T-helper 1 cell (primary cell): ENCODE results near the gene NUAK1.

ENCODE experiments used
- DNase-seq, 5 donors: peaks; one replicate each; pipeline ENCODE4 v3.0.0-alpha.2; 2012 to 2020

NUAK1 gene

GRCh38 chr12:106109168-106109910 is 29.4 kb downstream of the NUAK1 start:
- no peak for DNase-seq

GRCh38 chr12:106108185-106108835 is 30.4 kb downstream of the NUAK1 start:
- DNase-seq, result no peak

GRCh38 chr12:106107566-106107965 is 31.2 kb downstream of the NUAK1 start:
- DNase-seq, result no peak

- no peak for DNase-seq
Measured at GRCh38 chr12:106106892-106107291, 31.9 kb downstream of the NUAK1 start.

GRCh38 chr12:106106061-106106566 is 32.6 kb downstream of the NUAK1 start:
- DNase-seq, result no peak

GRCh38 chr12:106101803-106102202 is 37.0 kb downstream of the NUAK1 start:
- DNase-seq, result no peak

- no peak for DNase-seq
Measured at GRCh38 chr12:106098691-106099200, 40.0 kb downstream of the NUAK1 start.

- no peak for DNase-seq
Measured at GRCh38 chr12:106097011-106097410, 41.7 kb downstream of the NUAK1 start.

- no peak for DNase-seq
Measured at GRCh38 chr12:106096376-106096775, 42.4 kb downstream of the NUAK1 start.

GRCh38 chr12:106094304-106094703 is 44.5 kb downstream of the NUAK1 start:
- DNase-seq, result no peak

- no peak for DNase-seq
Measured at GRCh38 chr12:106093246-106093645, 45.5 kb downstream of the NUAK1 start.

GRCh38 chr12:106091446-106091820 is 47.3 kb downstream of the NUAK1 start:
- no peak for DNase-seq

- DNase-seq, result no peak
Measured at GRCh38 chr12:106090591-106091445, 47.9 kb downstream of the NUAK1 start.

GRCh38 chr12:106089935-106090334 is 48.8 kb downstream of the NUAK1 start:
- DNase-seq, result no peak

GRCh38 chr12:106088811-106089485 is 49.8 kb downstream of the NUAK1 start:
- no peak for DNase-seq

- no peak for DNase-seq
Measured at GRCh38 chr12:106088246-106088808, 50.4 kb downstream of the NUAK1 start.

- DNase-seq, result no peak
Measured at GRCh38 chr12:106086696-106087095, 52.1 kb downstream of the NUAK1 start.

GRCh38 chr12:106085213-106085612 is 53.5 kb downstream of the NUAK1 start:
- no peak for DNase-seq

GRCh38 chr12:106084759-106085158 is 54.0 kb downstream of the NUAK1 start:
- no peak for DNase-seq

- DNase-seq, result no peak
Measured at GRCh38 chr12:106084014-106084671, 54.6 kb downstream of the NUAK1 start.
